T-helper 17 cell (primary cell): ENCODE results near the gene HLTF. TPM values are rescaled to one million over a fixed set of nuclear protein-coding genes. Genes with fewer than 3 reads are reported as not detected.

Experiments used
- ATAC-seq: fragments of 150-1000 bp; cut with Tn5 transposase; 2 replicates; pipeline ENCODE4 v1.10.0; 2021; ENCODE audit warnings: mild to moderate bottlenecking, moderate library complexity
- DNase-seq, 3 donors: peaks; one replicate each; pipeline versions ENCODE4 v3.0.0 to v3.0.0-alpha.2; 2020 to 2021
- H3K9me3 ChIP-seq: one replicate; pipeline ENCODE4 v1.7.0; 2013; ENCODE audit warnings: low read length, mild to moderate bottlenecking; ENCODE audit not compliant: control insufficient read depth, poor library complexity, severe bottlenecking
- H3K27ac Mint-ChIP-seq: one replicate; pipeline ENCODE4 v1.8.0; 2022; ENCODE audit warnings: mild to moderate bottlenecking, moderate library complexity, mixed read lengths
- H3K27me3 Mint-ChIP-seq: one replicate; pipeline ENCODE4 v1.8.0; 2022; ENCODE audit warnings: mixed read lengths
- H3K36me3 Mint-ChIP-seq: one replicate; pipeline ENCODE4 v1.8.0; 2022; ENCODE audit warnings: low read depth, mixed read lengths
- H3K4me1 Mint-ChIP-seq: one replicate; pipeline ENCODE4 v1.8.0; 2022; ENCODE audit warnings: mild to moderate bottlenecking, mixed read lengths
- H3K4me3 Mint-ChIP-seq: one replicate; pipeline ENCODE4 v1.8.0; 2022; ENCODE audit warnings: mild to moderate bottlenecking, moderate library complexity, mixed read lengths
- total RNA-seq, 4 donors: library from RNA in 2 of 4; stranded (reverse) in 2 of 4; gene quantifications; one replicate each; pipeline ENCODE4 v1.2.3 and lab custom pipeline; 2022 to 2026

The HLTF gene
- total RNA-seq, 2 donors from 2014 or later = 5.6 TPM

- ATAC-seq (no peak), DNase-seq (no peak)
- Mint-ChIP-seq H3K27ac (no peak overlapping the region), H3K4me1 (peaks cover 18% of the 10 kb centered on the region), H3K4me3 (no peak overlapping the region), H3K36me3 (peaks cover 4% of the 10 kb centered on the region), H3K27me3 (no peaks in the 10 kb centered on the region)
- no peaks in the 10 kb centered on the region for H3K9me3 ChIP-seq
Measured at GRCh38 chr3:149023951-149024350, 62.4 kb downstream of the HLTF start.

GRCh38 chr3:149021830-149022229 is 64.5 kb downstream of the HLTF start:
- Mint-ChIP-seq H3K27ac (no peak overlapping the region), H3K36me3 (peaks cover 4% of the 10 kb centered on the region), H3K4me3 (no peak overlapping the region), H3K4me1 (peaks cover 18% of the 10 kb centered on the region), H3K27me3 (no peaks in the 10 kb centered on the region)
- H3K9me3 ChIP-seq = no peaks in the 10 kb centered on the region
- DNase-seq = no peak
- no peak for ATAC-seq

GRCh38 chr3:149020839-149021252 is 65.5 kb downstream of the HLTF start:
- H3K4me3 Mint-ChIP-seq = no peak overlapping the region
- DNase-seq = no peak
- H3K27me3 Mint-ChIP-seq = no peaks in the 10 kb centered on the region
- H3K36me3 Mint-ChIP-seq = peaks cover 4% of the 10 kb centered on the region
- peaks cover 18% of the 10 kb centered on the region for H3K4me1 Mint-ChIP-seq
- H3K9me3 ChIP-seq = no peaks in the 10 kb centered on the region
- no peak for ATAC-seq
- no peak overlapping the region for H3K27ac Mint-ChIP-seq

GRCh38 chr3:149020196-149020838 is 66.0 kb downstream of the HLTF start:
- Mint-ChIP-seq H3K4me3 (no peak overlapping the region), H3K36me3 (peaks cover 8% of the 10 kb centered on the region), H3K4me1 (peaks cover 21% of the 10 kb centered on the region), H3K27ac (no peak overlapping the region), H3K27me3 (no peaks in the 10 kb centered on the region)
- DNase-seq = no peak
- no peak for ATAC-seq
- H3K9me3 ChIP-seq = no peaks in the 10 kb centered on the region

- H3K4me3 Mint-ChIP-seq = no peak overlapping the region
- DNase-seq (no peak), ATAC-seq (no peak)
- peaks cover 11% of the 10 kb centered on the region for H3K36me3 Mint-ChIP-seq
- peaks cover 24% of the 10 kb centered on the region for H3K4me1 Mint-ChIP-seq
- H3K27ac Mint-ChIP-seq = no peak overlapping the region
- H3K9me3 ChIP-seq = no peaks in the 10 kb centered on the region
- no peaks in the 10 kb centered on the region for H3K27me3 Mint-ChIP-seq
Measured at GRCh38 chr3:149019580-149019979, 66.8 kb downstream of the HLTF start.

GRCh38 chr3:149018247-149018646 is 68.1 kb downstream of the HLTF start:
- Mint-ChIP-seq H3K4me1 (peaks cover 27% of the 10 kb centered on the region), H3K27me3 (no peaks in the 10 kb centered on the region), H3K36me3 (peaks cover 13% of the 10 kb centered on the region), H3K4me3 (no peak overlapping the region), H3K27ac (peak overlapping the region; percentile 47)
- no peaks in the 10 kb centered on the region for H3K9me3 ChIP-seq
- no peak for DNase-seq
- no peak for ATAC-seq

- ATAC-seq (no peak), DNase-seq (no peak)
- H3K4me1 Mint-ChIP-seq = peaks cover 26% of the 10 kb centered on the region
Measured at GRCh38 chr3:149016669-149017541, 69.4 kb downstream of the HLTF start.

GRCh38 chr3:149016242-149016641 is 70.1 kb downstream of the HLTF start:
- Mint-ChIP-seq H3K4me3 (no peak overlapping the region), H3K27ac (no peak overlapping the region), H3K27me3 (no peaks in the 10 kb centered on the region), H3K36me3 (peaks cover 13% of the 10 kb centered on the region), H3K4me1 (peaks cover 25% of the 10 kb centered on the region)
- ATAC-seq = no peak
- DNase-seq = no peak
- H3K9me3 ChIP-seq = no peaks in the 10 kb centered on the region

More at GRCh38 chr3:149016669-149017541, 69.4 kb downstream of the HLTF start:
- Mint-ChIP-seq H3K27ac (no peak overlapping the region), H3K27me3 (no peaks in the 10 kb centered on the region), H3K36me3 (peaks cover 13% of the 10 kb centered on the region), H3K4me3 (no peak overlapping the region)
- H3K9me3 ChIP-seq = no peaks in the 10 kb centered on the region

- Mint-ChIP-seq H3K27me3 (no peaks in the 10 kb centered on the region), H3K4me1 (peaks cover 26% of the 10 kb centered on the region), H3K4me3 (peak overlapping the region; percentile 8), H3K27ac (peak overlapping the region; percentile 12), H3K36me3 (peaks cover 16% of the 10 kb centered on the region)
- ATAC-seq (no peak), DNase-seq (no peak)
- H3K9me3 ChIP-seq = no peaks in the 10 kb centered on the region
Measured at GRCh38 chr3:149015393-149015792, 70.9 kb downstream of the HLTF start.

- no peak for DNase-seq
- no peak for ATAC-seq
- H3K27ac Mint-ChIP-seq = no peak overlapping the region
- H3K4me3 Mint-ChIP-seq = no peak overlapping the region
- H3K27me3 Mint-ChIP-seq = no peaks in the 10 kb centered on the region
- H3K9me3 ChIP-seq = no peaks in the 10 kb centered on the region
- H3K36me3 Mint-ChIP-seq = peaks cover 18% of the 10 kb centered on the region
- H3K4me1 Mint-ChIP-seq = peaks cover 20% of the 10 kb centered on the region
Measured at GRCh38 chr3:149013726-149014125, 72.6 kb downstream of the HLTF start.

GRCh38 chr3:149011676-149012075 is 74.7 kb downstream of the HLTF start:
- ATAC-seq = no peak
- DNase-seq = no peak
- peaks cover 23% of the 10 kb centered on the region for H3K4me1 Mint-ChIP-seq
- H3K4me3 Mint-ChIP-seq = no peak overlapping the region
- H3K9me3 ChIP-seq = no peaks in the 10 kb centered on the region
- H3K27me3 Mint-ChIP-seq = no peaks in the 10 kb centered on the region
- no peak overlapping the region for H3K27ac Mint-ChIP-seq
- peaks cover 25% of the 10 kb centered on the region for H3K36me3 Mint-ChIP-seq

GRCh38 chr3:149010966-149011365 is 75.4 kb downstream of the HLTF start:
- H3K4me3 Mint-ChIP-seq = no peak overlapping the region
- H3K4me1 Mint-ChIP-seq = peaks cover 21% of the 10 kb centered on the region
- no peak for DNase-seq
- no peaks in the 10 kb centered on the region for H3K9me3 ChIP-seq
- H3K27me3 Mint-ChIP-seq = no peaks in the 10 kb centered on the region
- H3K36me3 Mint-ChIP-seq = peaks cover 25% of the 10 kb centered on the region
- ATAC-seq = no peak
- H3K27ac Mint-ChIP-seq = no peak overlapping the region

GRCh38 chr3:149010504-149010951 is 75.8 kb downstream of the HLTF start:
- Mint-ChIP-seq H3K27me3 (no peaks in the 10 kb centered on the region), H3K36me3 (peaks cover 23% of the 10 kb centered on the region), H3K4me1 (peaks cover 18% of the 10 kb centered on the region), H3K27ac (no peak overlapping the region), H3K4me3 (no peak overlapping the region)
- DNase-seq (no peak), ATAC-seq (no peak)
- H3K9me3 ChIP-seq = no peaks in the 10 kb centered on the region
